ENCODE data around the gene PRXL2B.

GRCh38 chr1:2583331-2583791 is 3.2 kb upstream of the PRXL2B start:
- TF ChIP-seq CTCF (IDR thresholded peaks at IDR 0.05) (no peak), POLR2A (IDR thresholded peaks at IDR 0.05) (no peak)
